Karpas-422 (cell line): ENCODE results near the gene AGPAT3. TPM values are rescaled to one million over a fixed set of nuclear protein-coding genes. Genes with fewer than 3 reads are reported as not detected.

Experiments used
- DNase-seq: peaks from one replicate; pipeline ENCODE4 v3.0.0-alpha.2; 2015
- H2AFZ ChIP-seq: fragments of 200-600 bp; sonication (generic); 2 replicates; pipeline ENCODE4 v1.6.1; 2014; ENCODE audit warnings: antibody characterized with exemption, low read length, mixed read lengths
- H3K27ac ChIP-seq: fragments of 200-600 bp; sonication (generic); 2 replicates; pipeline ENCODE4 v1.5.1; 2014; ENCODE audit warnings: mild to moderate bottlenecking, low read length, moderate library complexity
- H3K27me3 ChIP-seq: fragments of 200-600 bp; sonication (generic); 2 replicates; pipeline ENCODE4 v1.6.1; 2014; ENCODE audit warnings: low read length, mixed read lengths
- H3K36me3 ChIP-seq: fragments of 200-600 bp; sonication (generic); 2 replicates; pipeline ENCODE4 v1.6.1; 2014; ENCODE audit warnings: low read length, mixed read lengths; ENCODE audit not compliant: insufficient read depth
- H3K4me1 ChIP-seq: fragments of 200-600 bp; sonication (generic); 2 replicates; pipeline ENCODE4 v1.6.1; 2014; ENCODE audit warnings: mild to moderate bottlenecking, low read length, mixed read lengths
- H3K4me2 ChIP-seq: fragments of 200-600 bp; sonication (generic); 2 replicates; pipeline ENCODE4 v1.6.1; 2014; ENCODE audit warnings: low read length, low read depth, mild to moderate bottlenecking; ENCODE audit not compliant: poor library complexity, severe bottlenecking
- H3K4me3 ChIP-seq: fragments of 200-600 bp; sonication (generic); 2 replicates; pipeline ENCODE4 v1.5.1; 2014; ENCODE audit warnings: mild to moderate bottlenecking, antibody characterized with exemption, low read length, mixed read lengths
- H3K79me2 ChIP-seq: fragments of 200-600 bp; sonication (generic); 2 replicates; pipeline ENCODE4 v1.6.1; 2014; ENCODE audit warnings: mild to moderate bottlenecking, low read length, mixed read lengths
- H3K9ac ChIP-seq: fragments of 200-600 bp; sonication (generic); 2 replicates; pipeline ENCODE4 v1.6.0; 2014; ENCODE audit warnings: low read length
- H3K9me2 ChIP-seq: fragments of 200-600 bp; sonication (generic), shearing (Covaris generic); replicated peaks from 2 replicates; pipeline ENCODE4 v1.6.0; 2014; ENCODE audit warnings: mild to moderate bottlenecking, low read length, moderate library complexity; ENCODE audit not compliant: insufficient read depth
- H3K9me3 ChIP-seq: fragments of 300-700, 200-600 bp; sonication (generic); 2 replicates; pipeline ENCODE4 v1.6.1; 2014; ENCODE audit warnings: low read length, mixed read lengths
- H4K20me1 ChIP-seq: fragments of 200-600 bp; sonication (generic); 2 replicates; pipeline ENCODE4 v1.6.1; 2014; ENCODE audit warnings: mild to moderate bottlenecking, antibody characterized with exemption, low read length, low read depth; ENCODE audit not compliant: insufficient read depth
- total RNA-seq: library from RNA; depleted of rRNA; stranded (reverse); fragments of >200 nt; shearing (Covaris generic); gene quantifications from 2 replicates; pipeline ENCODE4 v1.2.3, GENCODE V29; 2014; ENCODE audit warnings: low replicate concordance

Gene AGPAT3
- total RNA-seq, 1 experiment from 2014 or later, result 29.0 TPM

DNA sequence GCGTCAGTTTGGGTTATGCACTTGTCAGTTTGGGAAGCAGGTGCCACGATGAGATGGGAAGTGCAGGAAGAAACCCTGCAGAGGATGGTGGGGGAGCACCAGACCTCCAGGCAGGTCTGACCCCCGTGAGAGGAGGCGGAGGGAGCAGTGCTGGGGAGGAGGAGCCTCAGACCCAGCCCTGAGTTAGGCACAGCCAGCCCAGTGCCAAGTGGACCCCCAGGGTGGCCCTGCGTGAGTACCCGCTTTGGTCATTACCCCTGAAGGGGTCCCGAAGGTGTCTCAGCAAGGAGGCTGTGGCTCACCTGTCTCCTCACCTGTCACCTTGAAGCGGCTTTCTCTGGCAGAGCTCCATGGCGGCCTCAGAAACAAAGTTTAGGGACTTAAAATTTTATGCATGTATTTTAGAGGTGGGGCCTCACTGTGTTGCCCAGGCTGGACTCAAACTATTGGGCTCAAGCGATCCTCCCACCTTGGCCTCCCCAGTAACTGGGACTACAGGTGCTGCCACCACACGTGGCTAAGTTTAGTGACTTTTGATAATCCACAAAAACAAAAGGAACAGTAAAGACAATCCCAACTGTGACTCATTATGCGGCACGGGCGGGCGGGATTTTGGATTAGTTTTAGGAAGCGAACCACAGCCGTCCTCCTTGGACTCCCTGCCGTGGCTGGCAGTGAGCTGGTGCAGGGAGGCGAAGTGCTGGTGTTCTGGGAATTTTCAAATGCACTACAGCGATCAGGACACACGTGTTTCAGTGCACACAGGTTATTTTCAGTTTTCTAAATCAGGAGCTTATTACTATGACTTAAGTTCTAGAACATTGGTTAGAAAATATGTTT lies 4.7 kb downstream of the AGPAT3 start:
- Histone ChIP-seq H3K36me3 (peaks cover 44% of the 10 kb centered on the region), H3K4me2 (no peak overlapping the region), H3K9me3 (no peaks in the 10 kb centered on the region), H3K4me1 (peaks cover 10% of the 10 kb centered on the region), H3K4me3 (no peak overlapping the region), H3K9me2 (no peaks in the 10 kb centered on the region), H3K9ac (no peak overlapping the region), H3K27me3 (no peaks in the 10 kb centered on the region), H3K27ac (no peak overlapping the region), H3K79me2 (peaks cover 92% of the 10 kb centered on the region), H4K20me1 (no peaks in the 10 kb centered on the region), H2AFZ (no peak overlapping the region)
- DNase-seq, result no peak

GRCh38 chr21:43871487-43871886 lies 6.5 kb downstream of the AGPAT3 start:
- no peaks in the 10 kb centered on the region for H4K20me1 ChIP-seq

GRCh38 chr21:43872531-43873197 lies 7.6 kb downstream of the AGPAT3 start:
- Histone ChIP-seq H2AFZ (no peak overlapping the region), H3K9me3 (no peaks in the 10 kb centered on the region), H3K27ac (no peak overlapping the region), H3K27me3 (no peaks in the 10 kb centered on the region), H3K9me2 (no peaks in the 10 kb centered on the region), H3K79me2 (peaks cover 99% of the 10 kb centered on the region), H4K20me1 (no peaks in the 10 kb centered on the region), H3K36me3 (peaks cover 51% of the 10 kb centered on the region), H3K4me3 (no peak overlapping the region), H3K9ac (no peak overlapping the region), H3K4me1 (no peaks in the 10 kb centered on the region), H3K4me2 (no peak overlapping the region)
- no peak for DNase-seq

More at GRCh38 chr21:43871487-43871886, 6.5 kb downstream of the AGPAT3 start:
- no peak overlapping the region for H3K4me2 ChIP-seq
- no peak overlapping the region for H3K27ac ChIP-seq
- no peak for DNase-seq
- H3K27me3 ChIP-seq, result no peaks in the 10 kb centered on the region
- peaks cover 99% of the 10 kb centered on the region for H3K79me2 ChIP-seq
- H3K4me3 ChIP-seq, result no peak overlapping the region
- peaks cover 51% of the 10 kb centered on the region for H3K36me3 ChIP-seq
- H3K9me3 ChIP-seq, result no peaks in the 10 kb centered on the region
- no peak overlapping the region for H2AFZ ChIP-seq
- no peak overlapping the region for H3K9ac ChIP-seq
- no peaks in the 10 kb centered on the region for H3K9me2 ChIP-seq
- H3K4me1 ChIP-seq, result peaks cover 9% of the 10 kb centered on the region

GRCh38 chr21:43873673-43874072 lies 8.7 kb downstream of the AGPAT3 start:
- Histone ChIP-seq H4K20me1 (no peaks in the 10 kb centered on the region), H2AFZ (no peak overlapping the region), H3K4me2 (no peak overlapping the region), H3K36me3 (peaks cover 51% of the 10 kb centered on the region), H3K27me3 (no peaks in the 10 kb centered on the region), H3K9me3 (no peaks in the 10 kb centered on the region), H3K9me2 (no peaks in the 10 kb centered on the region), H3K9ac (no peak overlapping the region), H3K4me1 (no peaks in the 10 kb centered on the region), H3K27ac (no peak overlapping the region), H3K4me3 (no peak overlapping the region), H3K79me2 (peaks cover 99% of the 10 kb centered on the region)
- DNase-seq, result no peak

- peaks cover 45% of the 10 kb centered on the region for H3K36me3 ChIP-seq
- no peaks in the 10 kb centered on the region for H3K4me1 ChIP-seq
- no peak overlapping the region for H3K4me2 ChIP-seq
- H2AFZ ChIP-seq, result no peak overlapping the region
- H4K20me1 ChIP-seq, result no peaks in the 10 kb centered on the region
- DNase-seq, result no peak
- peaks cover 99% of the 10 kb centered on the region for H3K79me2 ChIP-seq
- H3K4me3 ChIP-seq, result no peak overlapping the region
- no peak overlapping the region for H3K27ac ChIP-seq
- H3K9me2 ChIP-seq, result no peaks in the 10 kb centered on the region
- H3K27me3 ChIP-seq, result no peaks in the 10 kb centered on the region
- H3K9me3 ChIP-seq, result no peaks in the 10 kb centered on the region
- H3K9ac ChIP-seq, result no peak overlapping the region
These were observed 9.2 kb downstream of the AGPAT3 start for GRCh38 chr21:43874085-43874805.

- Histone ChIP-seq H2AFZ (no peak overlapping the region), H4K20me1 (peaks cover 4% of the 10 kb centered on the region; the same call in 1 of the 2 replicates), H3K9me2 (no peaks in the 10 kb centered on the region), H3K27me3 (no peaks in the 10 kb centered on the region), H3K4me1 (peaks cover 14% of the 10 kb centered on the region), H3K9ac (no peak overlapping the region), H3K4me3 (no peak overlapping the region), H3K79me2 (peaks cover 98% of the 10 kb centered on the region), H3K36me3 (peaks cover 26% of the 10 kb centered on the region), H3K27ac (no peak overlapping the region), H3K9me3 (no peaks in the 10 kb centered on the region), H3K4me2 (no peak overlapping the region)
- DNase-seq, result no peak
These were observed 11.6 kb downstream of the AGPAT3 start for GRCh38 chr21:43876605-43877004.

- Histone ChIP-seq H4K20me1 (peaks cover 4% of the 10 kb centered on the region; the same call in 1 of the 2 replicates), H3K4me3 (no peak overlapping the region), H3K9ac (no peak overlapping the region), H3K36me3 (peaks cover 16% of the 10 kb centered on the region), H3K4me2 (no peak overlapping the region), H2AFZ (no peak overlapping the region), H3K9me2 (no peaks in the 10 kb centered on the region), H3K9me3 (no peaks in the 10 kb centered on the region), H3K27ac (no peak overlapping the region), H3K4me1 (peaks cover 21% of the 10 kb centered on the region), H3K79me2 (peaks cover 98% of the 10 kb centered on the region), H3K27me3 (no peaks in the 10 kb centered on the region)
- no peak for DNase-seq
These were observed 13.0 kb downstream of the AGPAT3 start for GRCh38 chr21:43877936-43878575.
